ENCODE results near the gene REEP1. TPM values are rescaled to one million over a fixed set of nuclear protein-coding genes. Genes with fewer than 3 reads are reported as not detected.

Gene REEP1
- total and polyA plus RNA-seq, 2 experiments from 2014 or later, result 21.5 to 26.5 TPM

DNA sequence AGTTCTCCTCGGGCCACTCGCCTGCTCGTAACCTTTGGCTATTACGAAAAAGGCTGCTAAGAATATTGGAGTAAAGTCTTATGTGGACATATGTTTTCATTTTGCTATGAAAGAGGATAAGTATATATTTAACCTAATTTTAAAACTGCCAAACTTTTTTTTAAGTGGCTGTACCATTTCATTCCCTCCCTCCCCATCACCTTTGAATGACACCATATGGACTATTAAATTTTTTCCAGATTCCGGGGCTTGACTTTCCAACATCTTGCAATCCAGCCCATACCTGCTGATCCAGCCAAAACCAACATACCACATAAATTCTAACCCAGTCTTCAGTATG, 31.5 kb downstream of the REEP1 start:
- Histone ChIP-seq H3K9me3 (ENCODE audit: low read depth) (no peaks in the 10 kb centered on the region), H2AFZ (no peak overlapping the region), H3K4me2 (no peak overlapping the region), H4K20me1 (ENCODE audit: insufficient read depth, poor library complexity, severe bottlenecking) (no peaks in the 10 kb centered on the region), H3K36me3 (replicated peaks; ENCODE audit: insufficient read depth, low read depth) (no peaks in the 10 kb centered on the region), H3K4me3 (no peak overlapping the region), H3K9me2 (replicated peaks; ENCODE audit: insufficient read depth) (no peaks in the 10 kb centered on the region), H3K79me2 (no peaks in the 10 kb centered on the region), H3K27me3 (no peaks in the 10 kb centered on the region), H3K27ac (no peak overlapping the region), H3K4me1 (ENCODE audit: insufficient read depth) (peaks cover 16% of the 10 kb centered on the region)
- TF ChIP-seq, protein P1, sequence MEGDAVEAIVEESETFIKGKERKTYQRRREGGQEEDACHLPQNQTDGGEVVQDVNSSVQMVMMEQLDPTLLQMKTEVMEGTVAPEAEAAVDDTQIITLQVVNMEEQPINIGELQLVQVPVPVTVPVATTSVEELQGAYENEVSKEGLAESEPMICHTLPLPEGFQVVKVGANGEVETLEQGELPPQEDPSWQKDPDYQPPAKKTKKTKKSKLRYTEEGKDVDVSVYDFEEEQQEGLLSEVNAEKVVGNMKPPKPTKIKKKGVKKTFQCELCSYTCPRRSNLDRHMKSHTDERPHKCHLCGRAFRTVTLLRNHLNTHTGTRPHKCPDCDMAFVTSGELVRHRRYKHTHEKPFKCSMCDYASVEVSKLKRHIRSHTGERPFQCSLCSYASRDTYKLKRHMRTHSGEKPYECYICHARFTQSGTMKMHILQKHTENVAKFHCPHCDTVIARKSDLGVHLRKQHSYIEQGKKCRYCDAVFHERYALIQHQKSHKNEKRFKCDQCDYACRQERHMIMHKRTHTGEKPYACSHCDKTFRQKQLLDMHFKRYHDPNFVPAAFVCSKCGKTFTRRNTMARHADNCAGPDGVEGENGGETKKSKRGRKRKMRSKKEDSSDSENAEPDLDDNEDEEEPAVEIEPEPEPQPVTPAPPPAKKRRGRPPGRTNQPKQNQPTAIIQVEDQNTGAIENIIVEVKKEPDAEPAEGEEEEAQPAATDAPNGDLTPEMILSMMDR (IDR thresholded peaks at IDR 0.05; ENCODE audit: poor library complexity), result no peak
- no peak for TF ChIP-seq EZH2phosphoT487 (IDR thresholded peaks at IDR 0.05; ENCODE audit: low read depth, severe bottlenecking, unreplicated experiment)
- no peak for TF ChIP-seq EZH2 (IDR thresholded peaks at IDR 0.05; ENCODE audit: borderline replicate concordance)
- DNase-seq (ENCODE audit: low spot score), result no peak
- WGBS (ENCODE audit: low lambda C conversion rate, missing lambda C conversion rate), result 69% methylated on average over 5 of the region's 5 CpGs

DNA sequence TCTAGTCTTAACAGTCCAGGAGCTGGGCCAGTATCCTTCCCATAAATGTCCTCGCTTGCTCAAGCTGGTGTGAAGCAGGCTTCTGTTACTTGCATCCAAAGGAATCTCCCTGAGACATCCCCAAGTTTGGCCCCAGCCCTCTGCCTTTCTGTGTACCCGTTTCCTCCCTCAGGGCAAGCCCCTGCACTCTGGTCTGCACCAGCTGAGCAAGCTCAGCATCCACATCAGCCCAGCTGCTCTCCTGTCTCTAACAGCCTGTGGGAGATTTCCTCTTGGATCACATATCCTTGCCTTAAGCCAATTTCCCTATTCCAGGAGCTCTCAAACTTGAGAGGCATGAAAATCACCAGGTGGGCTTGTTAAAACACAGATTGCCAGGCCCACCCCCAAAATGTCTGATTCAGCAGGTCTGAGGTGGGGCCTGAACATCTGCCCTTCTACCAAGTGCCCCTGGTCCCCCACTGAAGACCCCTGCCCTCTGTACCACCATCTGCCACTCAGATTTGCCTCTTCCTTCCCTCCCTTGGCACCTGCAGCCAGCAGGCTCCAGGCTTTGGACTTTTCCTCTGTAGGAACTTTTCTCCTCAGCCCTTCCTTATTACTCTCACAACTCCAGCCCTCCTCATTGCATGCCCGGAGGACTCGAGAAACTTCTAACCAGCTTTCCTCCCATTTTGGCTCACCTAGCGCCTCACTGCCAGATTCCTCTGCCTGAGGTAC, 32.1 kb downstream of the REEP1 start:
- no peak for DNase-seq (ENCODE audit: low spot score)
- H3K79me2 ChIP-seq, result no peaks in the 10 kb centered on the region
- no peaks in the 10 kb centered on the region for H3K9me3 ChIP-seq (ENCODE audit: low read depth)
- no peak overlapping the region for H3K27ac ChIP-seq
- no peak overlapping the region for H2AFZ ChIP-seq
- H3K4me1 ChIP-seq (ENCODE audit: insufficient read depth), result peaks cover 16% of the 10 kb centered on the region
- 71% methylated on average over 5 of the region's 5 CpGs for WGBS (ENCODE audit: low lambda C conversion rate, missing lambda C conversion rate)
- H3K9me2 ChIP-seq (replicated peaks; ENCODE audit: insufficient read depth), result no peaks in the 10 kb centered on the region
- no peaks in the 10 kb centered on the region for H4K20me1 ChIP-seq (ENCODE audit: insufficient read depth, poor library complexity, severe bottlenecking)
- H3K27me3 ChIP-seq, result no peaks in the 10 kb centered on the region
- H3K4me3 ChIP-seq, result no peak overlapping the region
- no peaks in the 10 kb centered on the region for H3K36me3 ChIP-seq (replicated peaks; ENCODE audit: insufficient read depth, low read depth)
- H3K4me2 ChIP-seq, result no peak overlapping the region
- TF ChIP-seq, protein P1 (IDR thresholded peaks at IDR 0.05; ENCODE audit: poor library complexity), result no peak
- TF ChIP-seq EZH2 (IDR thresholded peaks at IDR 0.05; ENCODE audit: borderline replicate concordance) (no peak), EZH2phosphoT487 (IDR thresholded peaks at IDR 0.05; ENCODE audit: low read depth, severe bottlenecking, unreplicated experiment) (no peak)

DNA sequence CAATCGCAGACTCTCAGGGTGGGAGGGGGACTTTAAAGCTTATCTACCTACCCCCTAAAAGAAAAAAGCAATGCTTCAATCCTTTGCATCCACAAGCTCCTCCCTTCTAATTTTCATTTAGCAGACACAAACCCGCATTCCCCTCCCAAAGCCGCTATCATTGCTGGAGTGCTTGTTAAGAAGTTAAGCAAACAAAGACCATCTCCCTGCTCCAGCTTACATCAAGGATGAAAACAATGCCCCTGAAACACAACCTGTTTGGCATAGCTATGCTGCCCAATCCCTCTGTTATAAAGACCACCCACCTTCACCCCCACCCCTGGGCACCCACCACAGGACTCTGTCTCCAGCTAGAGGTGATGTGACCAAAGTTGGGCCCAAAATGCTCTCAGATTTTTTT, 33.0 kb downstream of the REEP1 start:
- Histone ChIP-seq H3K4me3 (no peak overlapping the region), H3K4me2 (no peak overlapping the region)
- WGBS (ENCODE audit: low lambda C conversion rate, missing lambda C conversion rate), result 59% methylated on average over 3 of the region's 3 CpGs

More for the DNA sequence above, 33.0 kb downstream of the REEP1 start:
- TF ChIP-seq, protein P1 (IDR thresholded peaks at IDR 0.05; ENCODE audit: poor library complexity), result no peak
- TF ChIP-seq EZH2phosphoT487 (IDR thresholded peaks at IDR 0.05; ENCODE audit: low read depth, severe bottlenecking, unreplicated experiment) (no peak), EZH2 (IDR thresholded peaks at IDR 0.05; ENCODE audit: borderline replicate concordance) (no peak)
- H3K9me2 ChIP-seq (replicated peaks; ENCODE audit: insufficient read depth), result no peaks in the 10 kb centered on the region
- H3K9me3 ChIP-seq (ENCODE audit: low read depth), result no peaks in the 10 kb centered on the region
- no peak overlapping the region for H2AFZ ChIP-seq
- H3K4me1 ChIP-seq (ENCODE audit: insufficient read depth), result peaks cover 16% of the 10 kb centered on the region
- H3K36me3 ChIP-seq (replicated peaks; ENCODE audit: insufficient read depth, low read depth), result no peaks in the 10 kb centered on the region
- no peaks in the 10 kb centered on the region for H3K27me3 ChIP-seq
- no peaks in the 10 kb centered on the region for H4K20me1 ChIP-seq (ENCODE audit: insufficient read depth, poor library complexity, severe bottlenecking)
- DNase-seq (ENCODE audit: low spot score), result no peak
- no peak overlapping the region for H3K27ac ChIP-seq
- no peaks in the 10 kb centered on the region for H3K79me2 ChIP-seq

All from hepatocyte (in vitro differentiated cells).